ENCODE results near the gene CDC14A. TPM values are rescaled to one million over a fixed set of nuclear protein-coding genes. Genes with fewer than 3 reads are reported as not detected.

The CDC14A gene
- total RNA-seq, 1 experiment from 2014 or later = 24.7 TPM

DNA sequence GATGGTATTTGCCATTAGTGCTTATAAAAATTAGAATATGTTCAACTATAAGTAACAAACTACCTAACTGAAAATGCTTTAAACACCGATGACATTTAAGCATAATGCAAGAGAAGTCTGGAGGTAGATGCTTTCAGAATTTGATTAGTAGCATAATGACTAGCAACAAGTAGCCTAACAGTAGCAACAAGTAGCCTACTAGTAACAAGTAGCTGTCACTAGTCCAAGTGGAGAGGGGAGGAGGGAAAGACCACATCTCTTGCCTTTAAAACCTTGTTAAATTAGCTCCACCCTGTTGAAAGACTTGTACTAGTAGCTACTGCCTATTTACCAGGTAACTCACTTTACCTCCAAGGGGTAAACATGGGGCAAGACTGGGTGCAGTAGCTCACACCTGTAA is 193.5 kb downstream of the CDC14A start:
- H3K9ac ChIP-seq (ENCODE audit: low read length) = no peak overlapping the region
- H3K79me2 ChIP-seq (ENCODE audit: low read length) = no peaks in the 10 kb centered on the region
- no peaks in the 10 kb centered on the region for H3K4me1 ChIP-seq (ENCODE audit: low read length)
- no peaks in the 10 kb centered on the region for H4K20me1 ChIP-seq (ENCODE audit: insufficient read depth, low read depth, low read length)
- H3K9me2 ChIP-seq (replicated peaks; ENCODE audit: insufficient read depth, low read length) = no peaks in the 10 kb centered on the region
- H3K4me3 ChIP-seq (ENCODE audit: low read length) = no peak overlapping the region
- H3K4me2 ChIP-seq (ENCODE audit: low read depth, low read length, poor library complexity, severe bottlenecking) = no peak overlapping the region
- no peaks in the 10 kb centered on the region for H3K27me3 ChIP-seq (ENCODE audit: low read length)
- H3K36me3 ChIP-seq (ENCODE audit: insufficient read depth, low read length) = no peaks in the 10 kb centered on the region
- H3K9me3 ChIP-seq (ENCODE audit: low read length) = no peaks in the 10 kb centered on the region
- DNase-seq = no peak
- H3K27ac ChIP-seq (ENCODE audit: low read length) = no peak overlapping the region
- H2AFZ ChIP-seq (ENCODE audit: low read length) = no peak overlapping the region

DNA sequence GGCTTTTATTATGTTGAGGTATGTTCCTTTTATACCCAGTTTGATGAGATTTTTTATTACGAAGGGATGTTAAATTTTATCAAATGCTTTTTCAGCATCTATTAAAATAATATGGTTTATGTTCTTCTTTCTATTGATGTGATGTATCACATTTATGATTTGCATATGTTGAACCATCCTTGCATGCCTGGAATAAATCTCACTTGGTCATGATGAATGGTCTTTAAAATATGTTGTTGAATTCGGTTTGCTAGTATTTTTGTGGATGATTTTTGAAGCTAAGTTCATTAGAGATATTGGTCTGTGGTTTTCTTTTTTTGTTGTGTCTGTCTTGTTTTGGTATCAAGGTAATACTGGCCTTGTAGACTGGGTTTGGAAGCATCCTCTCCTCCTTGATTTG is 199.7 kb downstream of the CDC14A start:
- Histone ChIP-seq H3K4me1 (ENCODE audit: low read length) (no peaks in the 10 kb centered on the region), H3K9me2 (replicated peaks; ENCODE audit: insufficient read depth, low read length) (no peaks in the 10 kb centered on the region), H3K9ac (ENCODE audit: low read length) (no peak overlapping the region), H3K27me3 (ENCODE audit: low read length) (no peaks in the 10 kb centered on the region), H3K36me3 (ENCODE audit: insufficient read depth, low read length) (no peaks in the 10 kb centered on the region), H3K79me2 (ENCODE audit: low read length) (no peaks in the 10 kb centered on the region), H3K4me2 (ENCODE audit: low read depth, low read length, poor library complexity, severe bottlenecking) (no peak overlapping the region), H4K20me1 (ENCODE audit: insufficient read depth, low read depth, low read length) (no peaks in the 10 kb centered on the region), H3K4me3 (ENCODE audit: low read length) (no peak overlapping the region), H3K9me3 (ENCODE audit: low read length) (peaks cover 20% of the 10 kb centered on the region; the same call in 1 of the 2 replicates), H3K27ac (ENCODE audit: low read length) (no peak overlapping the region), H2AFZ (ENCODE audit: low read length) (no peak overlapping the region)
- no peak for DNase-seq

DNA sequence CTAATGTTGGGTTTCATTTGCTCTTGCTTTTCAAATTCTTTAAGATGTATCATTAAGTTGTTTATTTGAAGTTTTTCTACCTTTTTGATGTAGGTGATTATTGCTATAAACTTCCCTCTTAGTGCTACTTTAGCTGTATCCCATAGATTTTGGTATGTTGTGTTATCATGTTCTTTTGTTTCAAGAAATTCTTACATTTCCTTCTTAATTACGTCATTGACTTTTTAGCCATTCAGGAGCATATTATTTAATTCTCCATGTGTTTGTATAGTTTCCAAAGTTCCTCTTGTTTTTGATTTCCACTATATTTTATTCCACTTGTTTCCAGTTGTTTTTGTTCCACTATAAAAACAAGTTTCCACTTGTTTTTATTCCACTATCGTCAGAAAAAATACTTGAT is 200.6 kb downstream of the CDC14A start:
- Histone ChIP-seq H3K27me3 (ENCODE audit: low read length) (no peaks in the 10 kb centered on the region), H3K9me2 (replicated peaks; ENCODE audit: insufficient read depth, low read length) (no peaks in the 10 kb centered on the region), H3K79me2 (ENCODE audit: low read length) (no peaks in the 10 kb centered on the region), H3K4me2 (ENCODE audit: low read depth, low read length, poor library complexity, severe bottlenecking) (no peak overlapping the region), H3K36me3 (ENCODE audit: insufficient read depth, low read length) (no peaks in the 10 kb centered on the region), H3K9ac (ENCODE audit: low read length) (no peak overlapping the region), H3K27ac (ENCODE audit: low read length) (no peak overlapping the region), H2AFZ (ENCODE audit: low read length) (no peak overlapping the region), H3K4me1 (ENCODE audit: low read length) (no peaks in the 10 kb centered on the region), H4K20me1 (ENCODE audit: insufficient read depth, low read depth, low read length) (no peaks in the 10 kb centered on the region), H3K9me3 (ENCODE audit: low read length) (peaks cover 20% of the 10 kb centered on the region; the same call in 1 of the 2 replicates), H3K4me3 (ENCODE audit: low read length) (no peak overlapping the region)
- no peak for DNase-seq

DNA sequence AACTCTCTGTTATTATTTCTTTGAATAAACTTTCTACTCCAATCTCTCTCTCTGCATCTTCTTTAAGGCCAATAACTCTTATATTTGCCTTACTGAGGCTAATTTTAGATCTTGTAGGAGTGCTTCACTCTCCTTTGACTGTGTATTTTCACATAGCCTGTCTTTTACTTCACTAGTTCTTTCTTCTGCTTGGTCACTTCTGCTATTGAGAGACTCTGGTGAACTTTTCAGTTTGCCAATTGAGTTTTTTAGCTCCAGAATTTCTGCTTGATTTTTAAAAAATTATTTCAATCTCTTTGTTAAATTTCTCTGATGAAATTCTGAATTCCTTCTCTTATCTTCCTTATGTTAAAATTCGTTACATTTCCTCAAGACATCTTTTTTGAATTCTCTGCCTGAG is 203.9 kb downstream of the CDC14A start:
- no peak for DNase-seq
- peaks cover 20% of the 10 kb centered on the region; the same call in 1 of the 2 replicates for H3K9me3 ChIP-seq (ENCODE audit: low read length)
- no peak overlapping the region for H2AFZ ChIP-seq (ENCODE audit: low read length)
- H3K9ac ChIP-seq (ENCODE audit: low read length) = no peak overlapping the region
- no peaks in the 10 kb centered on the region for H3K9me2 ChIP-seq (replicated peaks; ENCODE audit: insufficient read depth, low read length)
- H3K4me1 ChIP-seq (ENCODE audit: low read length) = no peaks in the 10 kb centered on the region
- no peaks in the 10 kb centered on the region for H3K27me3 ChIP-seq (ENCODE audit: low read length)
- no peak overlapping the region for H3K4me3 ChIP-seq (ENCODE audit: low read length)
- no peak overlapping the region for H3K27ac ChIP-seq (ENCODE audit: low read length)
- no peaks in the 10 kb centered on the region for H3K36me3 ChIP-seq (ENCODE audit: insufficient read depth, low read length)
- H3K79me2 ChIP-seq (ENCODE audit: low read length) = no peaks in the 10 kb centered on the region
- H3K4me2 ChIP-seq (ENCODE audit: low read depth, low read length, poor library complexity, severe bottlenecking) = no peak overlapping the region
- no peaks in the 10 kb centered on the region for H4K20me1 ChIP-seq (ENCODE audit: insufficient read depth, low read depth, low read length)

DNA sequence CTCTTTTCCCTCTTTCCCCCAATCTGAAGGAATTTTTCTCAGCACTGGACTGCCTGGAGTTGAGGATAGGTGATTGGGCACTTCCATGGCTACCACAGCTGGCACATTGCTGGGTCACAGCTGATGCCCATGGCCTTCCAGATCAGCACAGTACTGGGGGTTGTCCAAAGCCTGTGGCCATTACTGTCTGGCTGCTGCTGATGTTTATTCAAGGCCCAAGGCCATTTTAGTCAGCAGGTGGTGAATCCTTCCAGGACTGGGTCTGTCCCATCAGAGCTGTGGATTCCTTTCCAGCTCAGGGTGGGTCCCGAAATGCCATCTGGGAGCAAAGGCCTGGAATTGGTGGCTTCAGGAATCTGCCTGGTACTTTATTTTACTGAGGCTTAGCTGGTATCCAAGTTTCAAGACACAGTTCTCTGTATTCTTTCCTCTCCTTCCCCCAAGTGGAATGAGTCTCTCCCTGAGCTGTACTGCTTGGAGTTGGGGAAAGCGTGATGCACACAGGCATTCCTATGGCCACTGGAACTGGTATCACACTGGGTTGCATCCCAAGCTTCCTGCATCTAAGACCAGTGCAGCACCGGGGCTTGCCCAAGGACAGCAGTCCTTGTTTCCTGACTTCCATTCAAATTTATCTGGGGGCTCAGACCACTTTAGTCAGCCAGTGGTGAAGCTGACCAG is 204.8 kb downstream of the CDC14A start:
- Histone ChIP-seq H2AFZ (ENCODE audit: low read length) (no peak overlapping the region), H3K27me3 (ENCODE audit: low read length) (no peaks in the 10 kb centered on the region), H3K36me3 (ENCODE audit: insufficient read depth, low read length) (no peaks in the 10 kb centered on the region), H3K4me2 (ENCODE audit: low read depth, low read length, poor library complexity, severe bottlenecking) (no peak overlapping the region), H3K9ac (ENCODE audit: low read length) (no peak overlapping the region), H3K79me2 (ENCODE audit: low read length) (no peaks in the 10 kb centered on the region), H3K27ac (ENCODE audit: low read length) (no peak overlapping the region), H3K9me3 (ENCODE audit: low read length) (peaks cover 16% of the 10 kb centered on the region; the same call in 1 of the 2 replicates), H3K4me3 (ENCODE audit: low read length) (no peak overlapping the region), H3K4me1 (ENCODE audit: low read length) (no peaks in the 10 kb centered on the region), H4K20me1 (ENCODE audit: insufficient read depth, low read depth, low read length) (no peaks in the 10 kb centered on the region), H3K9me2 (replicated peaks; ENCODE audit: insufficient read depth, low read length) (no peaks in the 10 kb centered on the region)
- no peak for DNase-seq

DNA sequence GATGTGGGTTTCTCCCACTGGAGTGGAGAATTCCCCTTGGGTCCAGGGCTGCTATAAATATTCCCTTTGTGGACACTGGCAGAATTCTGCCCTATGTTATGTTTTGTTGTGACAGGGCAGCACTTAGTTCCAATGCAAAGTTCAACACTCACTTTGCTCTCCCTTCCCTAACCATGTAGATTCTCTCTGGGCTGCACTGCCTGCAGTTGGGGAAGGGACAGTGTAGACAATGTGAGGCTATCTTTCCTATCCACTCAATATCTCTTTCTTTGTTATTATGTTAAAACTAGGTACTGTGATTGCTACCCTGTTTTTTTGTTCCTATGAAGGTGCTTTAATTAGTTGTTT is 205.3 kb downstream of the CDC14A start:
- Histone ChIP-seq H4K20me1 (ENCODE audit: insufficient read depth, low read depth, low read length) (no peaks in the 10 kb centered on the region), H3K4me3 (ENCODE audit: low read length) (no peak overlapping the region), H3K27me3 (ENCODE audit: low read length) (no peaks in the 10 kb centered on the region), H3K9ac (ENCODE audit: low read length) (no peak overlapping the region), H3K9me3 (ENCODE audit: low read length) (peaks cover 13% of the 10 kb centered on the region; the same call in 1 of the 2 replicates), H3K79me2 (ENCODE audit: low read length) (no peaks in the 10 kb centered on the region), H2AFZ (ENCODE audit: low read length) (no peak overlapping the region), H3K27ac (ENCODE audit: low read length) (no peak overlapping the region), H3K4me1 (ENCODE audit: low read length) (no peaks in the 10 kb centered on the region), H3K9me2 (replicated peaks; ENCODE audit: insufficient read depth, low read length) (no peaks in the 10 kb centered on the region), H3K4me2 (ENCODE audit: low read depth, low read length, poor library complexity, severe bottlenecking) (no peak overlapping the region), H3K36me3 (ENCODE audit: insufficient read depth, low read length) (no peaks in the 10 kb centered on the region)
- DNase-seq = no peak

DNA sequence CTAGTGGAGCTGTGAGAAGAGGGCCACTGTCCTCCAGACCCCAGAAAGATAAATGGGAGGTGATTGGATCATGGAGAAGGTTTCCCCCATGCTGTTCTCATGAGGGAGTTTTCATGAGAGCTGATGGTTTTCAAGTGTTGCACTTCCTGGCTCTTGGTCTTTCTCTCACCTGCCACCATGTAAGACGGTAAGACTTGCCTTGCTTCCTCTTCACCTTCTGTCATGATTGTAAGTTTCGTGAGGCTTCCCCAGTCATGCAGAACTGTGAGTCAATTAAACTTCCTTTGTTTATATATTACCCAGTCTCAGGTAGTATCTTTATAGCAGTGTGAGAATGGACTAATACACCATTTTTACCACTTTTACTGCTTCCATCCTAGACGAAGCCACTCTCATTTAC is 213.2 kb downstream of the CDC14A start:
- Histone ChIP-seq H3K4me1 (ENCODE audit: low read length) (no peaks in the 10 kb centered on the region), H3K27ac (ENCODE audit: low read length) (no peak overlapping the region), H3K27me3 (ENCODE audit: low read length) (no peaks in the 10 kb centered on the region), H3K79me2 (ENCODE audit: low read length) (no peaks in the 10 kb centered on the region), H3K4me3 (ENCODE audit: low read length) (no peak overlapping the region), H3K9me3 (ENCODE audit: low read length) (no peaks in the 10 kb centered on the region), H2AFZ (ENCODE audit: low read length) (no peak overlapping the region), H4K20me1 (ENCODE audit: insufficient read depth, low read depth, low read length) (no peaks in the 10 kb centered on the region), H3K36me3 (ENCODE audit: insufficient read depth, low read length) (no peaks in the 10 kb centered on the region), H3K4me2 (ENCODE audit: low read depth, low read length, poor library complexity, severe bottlenecking) (no peak overlapping the region), H3K9ac (ENCODE audit: low read length) (no peak overlapping the region), H3K9me2 (replicated peaks; ENCODE audit: insufficient read depth, low read length) (no peaks in the 10 kb centered on the region)
- DNase-seq = no peak

DNA sequence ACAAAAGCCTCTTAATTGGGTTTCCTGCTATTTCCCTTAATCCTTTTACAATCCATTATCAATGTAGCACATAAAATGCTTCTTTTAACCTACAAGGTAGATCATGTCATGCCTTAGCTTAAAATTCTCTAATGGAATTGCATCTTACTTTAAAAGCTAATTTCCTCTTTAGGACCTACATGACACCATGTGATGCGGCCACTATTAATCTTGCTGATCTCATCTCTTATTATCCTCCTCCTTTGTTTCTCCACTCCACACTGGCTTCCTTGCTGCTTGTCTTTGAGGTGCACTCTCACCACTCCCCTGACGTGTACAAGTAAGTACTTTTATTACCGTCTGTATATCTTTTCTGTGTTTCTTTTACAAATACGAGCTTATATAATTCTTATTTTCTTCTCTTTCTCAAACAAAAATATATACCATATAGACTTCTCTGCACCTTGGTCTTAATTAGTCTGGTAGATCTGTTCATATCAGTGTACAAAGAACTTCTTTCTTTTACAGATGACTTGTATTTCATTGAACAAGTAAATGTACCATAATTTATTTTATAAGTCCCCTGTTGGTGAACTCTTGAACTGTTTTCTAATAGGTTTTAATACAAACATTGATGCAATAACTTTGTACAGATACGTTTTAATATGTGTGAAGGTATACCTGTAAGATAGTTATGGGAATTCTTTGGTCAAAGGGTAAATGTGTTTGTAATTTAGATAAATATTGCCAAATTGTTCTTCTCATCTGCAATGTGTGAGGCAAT is 213.8 kb downstream of the CDC14A start:
- H3K27me3 ChIP-seq (ENCODE audit: low read length) = no peaks in the 10 kb centered on the region
- no peak for DNase-seq
- no peaks in the 10 kb centered on the region for H3K36me3 ChIP-seq (ENCODE audit: insufficient read depth, low read length)
- no peaks in the 10 kb centered on the region for H3K4me1 ChIP-seq (ENCODE audit: low read length)
- H3K9ac ChIP-seq (ENCODE audit: low read length) = no peak overlapping the region
- H3K79me2 ChIP-seq (ENCODE audit: low read length) = no peaks in the 10 kb centered on the region
- no peaks in the 10 kb centered on the region for H3K9me3 ChIP-seq (ENCODE audit: low read length)
- no peak overlapping the region for H2AFZ ChIP-seq (ENCODE audit: low read length)
- no peak overlapping the region for H3K27ac ChIP-seq (ENCODE audit: low read length)
- H3K9me2 ChIP-seq (replicated peaks; ENCODE audit: insufficient read depth, low read length) = no peaks in the 10 kb centered on the region
- no peaks in the 10 kb centered on the region for H4K20me1 ChIP-seq (ENCODE audit: insufficient read depth, low read depth, low read length)
- H3K4me3 ChIP-seq (ENCODE audit: low read length) = no peak overlapping the region
- no peak overlapping the region for H3K4me2 ChIP-seq (ENCODE audit: low read depth, low read length, poor library complexity, severe bottlenecking)
